HepG2 (cell line): Measurements from ENCODE around the gene CBLC. TPM values are rescaled to one million over a fixed set of nuclear protein-coding genes. Genes with fewer than 3 reads are reported as not detected.

Experiments
- ARID2 ChIP-seq: sonication (generic); formaldehyde crosslinking; IDR thresholded peaks from 2 replicates; pipeline ENCODE4 v1.8.1; 2022; ENCODE audit warnings: mild to moderate bottlenecking, missing genetic modification reagents, borderline replicate concordance
- ATF3 ChIP-seq: sonication (generic); formaldehyde crosslinking; IDR thresholded peaks from 2 replicates; pipeline ENCODE4 v1.4.0; 2020; ENCODE audit warnings: missing genetic modification reagents
- CENPT ChIP-seq: sonication (generic); formaldehyde crosslinking; IDR thresholded peaks from 2 replicates; pipeline ENCODE4 v1.8.0; 2022; ENCODE audit warnings: low read depth, mild to moderate bottlenecking, moderate library complexity, missing genetic modification reagents
- GABPB1 ChIP-seq: IDR thresholded peaks from 2 replicates; pipeline ENCODE4 v1.6.1; 2016; ENCODE audit warnings: mild to moderate bottlenecking, missing genetic modification reagents, moderate library complexity, missing compliant biosample characterization
- HNF4A ChIP-seq: sonication (generic); formaldehyde crosslinking; IDR thresholded peaks from 2 replicates; pipeline ENCODE4 v1.4.0; 2020; ENCODE audit warnings: missing genetic modification reagents
- NR2C2 ChIP-seq: sonication (generic); formaldehyde crosslinking; IDR thresholded peaks from 2 replicates; pipeline ENCODE4 v1.4.0; 2020; ENCODE audit warnings: missing genetic modification reagents, mild to moderate bottlenecking, moderate library complexity, borderline replicate concordance
- POLR2G ChIP-seq: fragments of 200-400 bp; formaldehyde crosslinking; IDR thresholded peaks from 2 replicates; pipeline ENCODE4 v1.6.1; 2018; ENCODE audit warnings: mild to moderate bottlenecking, low read depth, low read length, moderate library complexity
- PRMT3 ChIP-seq: sonication (generic); formaldehyde crosslinking; IDR thresholded peaks from 2 replicates; pipeline ENCODE4 v1.8.1; 2022; ENCODE audit warnings: low read depth, mild to moderate bottlenecking, moderate library complexity, missing genetic modification reagents, borderline replicate concordance
- RCOR2 ChIP-seq: IDR thresholded peaks from 2 replicates; pipeline ENCODE4 v1.6.1; 2016; ENCODE audit warnings: missing biosample characterization, missing genetic modification reagents
- RFXAP ChIP-seq: sonication (generic); formaldehyde crosslinking; IDR thresholded peaks from 2 replicates; pipeline ENCODE4 v1.4.0; 2020; ENCODE audit warnings: missing genetic modification reagents, borderline replicate concordance
- SMC3 ChIP-seq: IDR thresholded peaks from 2 replicates; pipeline ENCODE4 v1.6.1; 2011; ENCODE audit warnings: low read length, improper control_type of control experiment
- SOX5 ChIP-seq: IDR thresholded peaks from 2 replicates; pipeline ENCODE4 v1.6.1; 2016; ENCODE audit warnings: borderline replicate concordance
- SP1 ChIP-seq, 2 experiments: fragments of 450-650 bp in 1 of 2; sonication (generic) in 1 of 2; formaldehyde crosslinking in 1 of 2; IDR thresholded peaks; 2 replicates each; pipeline versions ENCODE4 v1.4.0 to v1.6.1; 2016 to 2020; ENCODE audit warnings: missing genetic modification reagents in 1 of 2
- SPEN ChIP-seq: sonication (generic); formaldehyde crosslinking; IDR thresholded peaks from 2 replicates; pipeline ENCODE4 v1.5.1; 2020; ENCODE audit warnings: low read depth, mild to moderate bottlenecking, missing genetic modification reagents
- TEAD3 ChIP-seq: optimal IDR thresholded peaks from 2 replicates; pipeline ENCODE3; 2016; ENCODE audit warnings: borderline replicate concordance
- ZBTB7B ChIP-seq: sonication (generic); formaldehyde crosslinking; IDR thresholded peaks from 2 replicates; pipeline ENCODE4 v1.4.0; 2020; ENCODE audit warnings: missing genetic modification reagents
- ZBTB8A ChIP-seq: sonication (generic); formaldehyde crosslinking; IDR thresholded peaks from 2 replicates; pipeline ENCODE4 v1.4.0; 2020; ENCODE audit warnings: mild to moderate bottlenecking, low read depth, missing genetic modification reagents, borderline replicate concordance
- ZMYM3 ChIP-seq: sonication (generic); formaldehyde crosslinking; IDR thresholded peaks from 2 replicates; pipeline ENCODE4 v1.5.1; 2020; ENCODE audit warnings: mild to moderate bottlenecking, missing genetic modification reagents
- ZNF205 ChIP-seq: IDR thresholded peaks from 2 replicates; pipeline ENCODE4 v1.6.1; 2018; ENCODE audit warnings: missing biosample characterization, missing genetic modification reagents
- ZNF260 ChIP-seq: sonication (generic); formaldehyde crosslinking; IDR thresholded peaks from 2 replicates; pipeline ENCODE4 v1.4.0; 2020; ENCODE audit warnings: missing genetic modification reagents, low read depth, mild to moderate bottlenecking, borderline replicate concordance
- ZNF710 ChIP-seq: sonication (generic); formaldehyde crosslinking; IDR thresholded peaks from 2 replicates; pipeline ENCODE4 v1.5.0; 2020; ENCODE audit warnings: mild to moderate bottlenecking, missing genetic modification reagents, borderline replicate concordance
- ZNF747 ChIP-seq: sonication (generic); formaldehyde crosslinking; IDR thresholded peaks from 2 replicates; pipeline ENCODE4 v1.8.1; 2023; ENCODE audit warnings: missing genetic modification reagents, mild to moderate bottlenecking, borderline replicate concordance
- ZNF781 ChIP-seq: sonication (generic); formaldehyde crosslinking; IDR thresholded peaks from 2 replicates; pipeline ENCODE4 v1.5.1; 2020; ENCODE audit warnings: borderline replicate concordance, mild to moderate bottlenecking, missing genetic modification reagents; ENCODE audit errors: not compliant biosample characterization
- ZSCAN12 ChIP-seq: sonication (generic); formaldehyde crosslinking; IDR thresholded peaks from 2 replicates; pipeline ENCODE4 v1.9.0; 2021; ENCODE audit warnings: mild to moderate bottlenecking, missing genetic modification reagents
- polyA plus RNA-seq, 8 experiments: library from polyadenylated mRNA; depleted of rRNA in 3 of 8; stranded (reverse) in 7 of 8; unstranded in 1 of 8; fragments of >200 nt; fragmentation: Illumina TruSeq in 4 of 8; extraction: Trizol in 4 of 8; gene quantifications; 2 replicates each; pipeline versions ENCODE4 v1.2.1 to v1.2.3, GENCODE V29; 2011 to 2016; ENCODE audit warnings: low read depth in 4 of 8, missing spikeins in 1 of 8, mixed read lengths in 1 of 8; ENCODE audit not compliant: insufficient read depth in 1 of 8
- total RNA-seq, 5 experiments: library from RNA; depleted of rRNA; stranded (reverse); fragments of >200 nt; fragmentation: Illumina TruSeq; extraction: Trizol; gene quantifications; 2 replicates each; pipeline ENCODE4 v1.2.3, GENCODE V29; 2016; ENCODE audit warnings: low read depth in 1 of 5
- TF ChIP-seq, protein P1 (sequence below): sonication (generic); formaldehyde crosslinking; IDR thresholded peaks from 2 replicates; pipeline ENCODE4 v1.4.0; 2020; ENCODE audit warnings: mild to moderate bottlenecking, missing genetic modification reagents

The CBLC gene
- total and polyA plus RNA-seq, 2 of the 13 experiments (the other 11 are each of a cell fraction or from before 2014, with no cell fraction given) = 1.8 to 2.6 TPM

DNA sequence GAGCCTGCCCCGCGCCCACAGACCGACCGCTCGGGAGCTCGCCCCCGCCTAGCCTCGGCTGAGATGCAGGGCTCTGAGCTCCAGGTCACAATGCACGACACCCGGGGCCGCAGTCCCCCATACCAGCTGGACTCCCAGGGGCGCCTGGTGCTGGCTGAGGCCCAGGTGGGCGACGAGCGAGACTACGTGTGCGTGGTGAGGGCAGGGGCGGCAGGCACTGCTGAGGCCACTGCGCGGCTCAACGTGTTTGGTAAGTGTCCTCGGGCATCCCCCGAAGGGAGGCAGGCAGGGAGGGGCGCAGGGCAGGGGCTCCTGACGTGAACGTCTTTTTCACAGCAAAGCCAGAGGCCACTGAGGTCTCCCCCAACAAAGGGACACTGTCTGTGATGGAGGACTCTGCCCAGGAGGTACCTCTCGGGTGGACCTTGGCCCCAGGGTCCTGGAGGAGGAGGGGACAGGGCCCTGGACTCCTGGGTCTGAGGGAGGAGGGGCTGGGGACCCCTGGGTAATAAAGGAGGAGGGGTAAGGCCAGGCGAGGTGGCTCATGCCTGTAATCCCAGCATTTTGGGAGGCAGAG, 34.5 kb downstream of the CBLC start (continued):
- 0 out of 2 replicates have a peak, but pooled peaks have one; percentile 44 for TF ChIP-seq ZNF710
- TF ChIP-seq ARID2 (CRISPR knock-in tag) = no peak
- TF ChIP-seq ZNF205 (CRISPR knock-in tag) = peak; percentile 51; the same call in 1 of the 2 replicates
- no peak for TF ChIP-seq SP1 (IDR thresholded peaks at IDR 0.05)
- TF ChIP-seq SP1 (CRISPR knock-in tag; IDR thresholded peaks at IDR 0.05) = 0 out of 2 replicates have a peak, but pooled peaks have one; percentile 15
- TF ChIP-seq ZNF781 (CRISPR knock-in tag) = no peak
- TF ChIP-seq ATF3 (CRISPR knock-in tag) = no peak
- peak; percentile 36 for TF ChIP-seq GABPB1 (CRISPR knock-in tag)
- TF ChIP-seq POLR2G = 0 out of 2 replicates have a peak, but pooled peaks have one; percentile 37
- peak; percentile 29 for TF ChIP-seq TEAD3 (CRISPR knock-in tag)
- TF ChIP-seq RFXAP = no peak
- TF ChIP-seq SPEN = 0 out of 2 replicates have a peak, but pooled peaks have one; percentile 17
- peak; percentile 94 for TF ChIP-seq HNF4A (CRISPR knock-in tag)
- TF ChIP-seq, protein P1, sequence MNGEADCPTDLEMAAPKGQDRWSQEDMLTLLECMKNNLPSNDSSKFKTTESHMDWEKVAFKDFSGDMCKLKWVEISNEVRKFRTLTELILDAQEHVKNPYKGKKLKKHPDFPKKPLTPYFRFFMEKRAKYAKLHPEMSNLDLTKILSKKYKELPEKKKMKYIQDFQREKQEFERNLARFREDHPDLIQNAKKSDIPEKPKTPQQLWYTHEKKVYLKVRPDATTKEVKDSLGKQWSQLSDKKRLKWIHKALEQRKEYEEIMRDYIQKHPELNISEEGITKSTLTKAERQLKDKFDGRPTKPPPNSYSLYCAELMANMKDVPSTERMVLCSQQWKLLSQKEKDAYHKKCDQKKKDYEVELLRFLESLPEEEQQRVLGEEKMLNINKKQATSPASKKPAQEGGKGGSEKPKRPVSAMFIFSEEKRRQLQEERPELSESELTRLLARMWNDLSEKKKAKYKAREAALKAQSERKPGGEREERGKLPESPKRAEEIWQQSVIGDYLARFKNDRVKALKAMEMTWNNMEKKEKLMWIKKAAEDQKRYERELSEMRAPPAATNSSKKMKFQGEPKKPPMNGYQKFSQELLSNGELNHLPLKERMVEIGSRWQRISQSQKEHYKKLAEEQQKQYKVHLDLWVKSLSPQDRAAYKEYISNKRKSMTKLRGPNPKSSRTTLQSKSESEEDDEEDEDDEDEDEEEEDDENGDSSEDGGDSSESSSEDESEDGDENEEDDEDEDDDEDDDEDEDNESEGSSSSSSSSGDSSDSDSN = peak; percentile 20; the same call in 1 of the 2 replicates
- TF ChIP-seq SMC3 = no peak
- peak; percentile 76; the same call in 1 of the 2 replicates for TF ChIP-seq ZNF747 (CRISPR knock-in tag)
- TF ChIP-seq PRMT3 = no peak
- no peak for TF ChIP-seq ZNF260 (CRISPR knock-in tag)
- peak; percentile 68 for TF ChIP-seq ZMYM3 (CRISPR knock-in tag)
- no peak for TF ChIP-seq ZBTB8A (CRISPR knock-in tag)
- TF ChIP-seq ZSCAN12 (CRISPR knock-in tag) = no peak
- peak; percentile 70; the same call in 1 of the 2 replicates for TF ChIP-seq RCOR2 (CRISPR knock-in tag)
- no peak for TF ChIP-seq CENPT (CRISPR knock-in tag)
- TF ChIP-seq ZBTB7B (CRISPR knock-in tag) = peak; percentile 95
- peak; percentile 70; the same call in 1 of the 2 replicates for TF ChIP-seq NR2C2 (CRISPR knock-in tag)
- peak; percentile 35; the same call in 1 of the 2 replicates for TF ChIP-seq SOX5 (CRISPR knock-in tag)
